SK-N-SH (cell line): ENCODE data around the gene CMPK1. TPM values are rescaled to one million over a fixed set of nuclear protein-coding genes. Genes with fewer than 3 reads are reported as not detected.

Source experiments
- CTCF ChIA-PET: fragments of 300-600, 350-600 bp; formaldehyde crosslinking; extraction: SDS; loops from one replicate; lab custom pipeline; 2021; lab: Yijun Ruan, JAX
- POLR2A ChIA-PET: fragments of 350-600 bp; sonication (Branson Sonifier 250); formaldehyde crosslinking; extraction: SDS; loops from one replicate; lab custom pipeline; 2020; ENCODE audit warnings: antibody characterized with exemption, inconsistent platforms; lab: Yijun Ruan, JAX
- DNase-seq: peaks from one replicate; pipeline ENCODE4 v3.0.0; 2012
- H2AFZ ChIP-seq: fragments of 200-600 bp; sonication (generic); 2 replicates; pipeline ENCODE4 v1.8.1; 2016; ENCODE audit warnings: antibody characterized with exemption, mild to moderate bottlenecking, low read depth
- H3F3A ChIP-seq: fragments of 200-600 bp; sonication (generic); replicated peaks from 2 replicates; pipeline ENCODE3; 2016; ENCODE audit warnings: antibody characterized with exemption, mild to moderate bottlenecking; ENCODE audit not compliant: insufficient read depth
- H3K27ac ChIP-seq, 2 experiments: fragments of 200-500 bp in 1 of 2; fragments of 200-600 bp in 1 of 2; sonication (Bioruptor generic) in 1 of 2; sonication (generic), shearing (Covaris generic) in 1 of 2; 2 replicates each; pipeline versions ENCODE4 v1.5.1 to v1.6.1; 2014 to 2016; ENCODE audit warnings: low read depth in 2 of 2, inconsistent platforms in 1 of 2, low read length in 1 of 2, mild to moderate bottlenecking in 1 of 2, mixed read lengths in 1 of 2
- H3K27me3 ChIP-seq: fragments of 200-600 bp; sonication (generic), shearing (Covaris generic); 2 replicates; pipeline ENCODE4 v1.6.1; 2016; ENCODE audit warnings: mixed run types; ENCODE audit not compliant: insufficient read depth
- H3K36me3 ChIP-seq, 2 experiments: fragments of 200-500 bp in 1 of 2; fragments of 200-600 bp in 1 of 2; sonication (Bioruptor generic) in 1 of 2; sonication (generic) in 1 of 2; replicated peaks in 1 of 2; 2 replicates each; pipeline versions ENCODE3 to v1.5.1; 2014 to 2016; ENCODE audit warnings: low read length in 1 of 2, mild to moderate bottlenecking in 1 of 2; ENCODE audit not compliant: insufficient read depth in 2 of 2, control insufficient read depth in 1 of 2
- H3K4me1 ChIP-seq, 2 experiments: fragments of 200-500 bp in 1 of 2; fragments of 200-600 bp in 1 of 2; sonication (Bioruptor generic) in 1 of 2; sonication (generic), shearing (Covaris generic) in 1 of 2; 2 replicates each; pipeline versions ENCODE4 v1.5.1 to v1.6.1; 2014 to 2016; ENCODE audit warnings: low read depth in 1 of 2, low read length in 1 of 2, mixed run types in 1 of 2; ENCODE audit not compliant: insufficient read depth in 2 of 2, control insufficient read depth in 1 of 2
- H3K4me2 ChIP-seq: fragments of 200-600 bp; sonication (generic), shearing (Covaris generic); 2 replicates; pipeline ENCODE4 v1.6.1; 2017; ENCODE audit warnings: mixed run types
- H3K4me3 ChIP-seq, 2 experiments: fragments of 200-500 bp in 1 of 2; fragments of 200-600 bp in 1 of 2; sonication (Bioruptor generic) in 1 of 2; sonication (generic), shearing (Covaris generic) in 1 of 2; 2 replicates each; pipeline versions ENCODE4 v1.5.1 to v1.8.1; 2014 to 2016; ENCODE audit warnings: low read depth in 2 of 2, inconsistent platforms in 1 of 2, low read length in 1 of 2, mild to moderate bottlenecking in 1 of 2, mixed read lengths in 1 of 2, moderate library complexity in 1 of 2
- H3K79me2 ChIP-seq: fragments of 200-600 bp; sonication (generic); 2 replicates; pipeline ENCODE4 v1.8.1; 2017; ENCODE audit warnings: mild to moderate bottlenecking; ENCODE audit not compliant: insufficient read depth
- H3K9ac ChIP-seq: fragments of 200-600 bp; sonication (generic); 2 replicates; pipeline ENCODE4 v1.6.1; 2017; ENCODE audit warnings: mixed run types
- H3K9me2 ChIP-seq: fragments of 200-600 bp; sonication (generic); 2 replicates; pipeline ENCODE4 v1.6.1; 2017; ENCODE audit warnings: mixed run types
- H3K9me3 ChIP-seq: fragments of 200-600 bp; sonication (generic); 2 replicates; pipeline ENCODE4 v1.6.1; 2017; ENCODE audit warnings: mixed run types, mild to moderate bottlenecking, moderate library complexity
- H4K20me1 ChIP-seq: fragments of 200-600 bp; sonication (generic); 2 replicates; pipeline ENCODE4 v1.6.1; 2017; ENCODE audit warnings: mild to moderate bottlenecking, mixed run types; ENCODE audit not compliant: insufficient read depth
- EZH2phosphoT487 ChIP-seq: fragments of 200-600 bp; sonication (generic); IDR thresholded peaks from 2 replicates; pipeline ENCODE4 v1.6.1; 2017; ENCODE audit warnings: low read depth, mixed run types, mild to moderate bottlenecking, antibody characterized with exemption, moderate library complexity, borderline replicate concordance
- FOSL2 ChIP-seq: IDR thresholded peaks from 2 replicates; pipeline ENCODE4 v1.4.0; 2012; ENCODE audit warnings: low read depth, mild to moderate bottlenecking, moderate library complexity, borderline replicate concordance
- FOXJ3 ChIP-seq: sonication (generic); formaldehyde crosslinking; IDR thresholded peaks from 2 replicates; pipeline ENCODE4 v1.5.1; 2020; ENCODE audit warnings: mild to moderate bottlenecking, missing genetic modification reagents
- GABPA ChIP-seq: IDR thresholded peaks from 2 replicates; pipeline ENCODE4 v1.4.0; 2012; ENCODE audit warnings: low read depth, mild to moderate bottlenecking
- JUND ChIP-seq: IDR thresholded peaks from 2 replicates; pipeline ENCODE4 v1.4.0; 2012
- MAX ChIP-seq: IDR thresholded peaks from 2 replicates; pipeline ENCODE4 v1.4.0; 2012; ENCODE audit warnings: low read depth
- NRF1 ChIP-seq: IDR thresholded peaks from 2 replicates; pipeline ENCODE4 v1.6.1; 2012; ENCODE audit warnings: low read depth, mild to moderate bottlenecking, low read length
- RCOR1 ChIP-seq: fragments of 150-350 bp; IDR thresholded peaks from 2 replicates; pipeline ENCODE4 v1.6.1; 2017; ENCODE audit warnings: antibody characterized with exemption, low read length
- RXRA ChIP-seq: IDR thresholded peaks from 2 replicates; pipeline ENCODE4 v1.4.0; 2012; ENCODE audit warnings: low read depth, mild to moderate bottlenecking, borderline replicate concordance
- SIN3A ChIP-seq: IDR thresholded peaks from 2 replicates; pipeline ENCODE4 v1.6.1; 2012; ENCODE audit warnings: low read depth, mild to moderate bottlenecking, low read length, moderate library complexity, borderline replicate concordance
- TCF12 ChIP-seq: IDR thresholded peaks from 2 replicates; pipeline ENCODE4 v1.4.0; 2012
- TEAD4 ChIP-seq: IDR thresholded peaks from 2 replicates; pipeline ENCODE4 v1.4.0; 2012; ENCODE audit warnings: mild to moderate bottlenecking, borderline replicate concordance; ENCODE audit not compliant: insufficient read depth
- ZBTB33 ChIP-seq: IDR thresholded peaks from 2 replicates; pipeline ENCODE4 v1.4.0; 2012; ENCODE audit warnings: low read depth, borderline replicate concordance
- WGBS: methylation state at CpG from one replicate; pipeline ENCODE4 v1.1.6; 2017; ENCODE audit warnings: low lambda C conversion rate; 5-methylcytosine and 5-hydroxymethylcytosine counted together
- polyA plus RNA-seq, 3 experiments: library from polyadenylated mRNA; depleted of rRNA; stranded (reverse); fragments of >200 nt; gene quantifications; 2 replicates each; pipeline ENCODE4 v1.2.3, GENCODE V29; 2012
- TF ChIP-seq, protein P1 (sequence below): fragments of 150-350 bp; IDR thresholded peaks from 2 replicates; pipeline ENCODE4 v1.6.1; 2016; ENCODE audit warnings: mild to moderate bottlenecking, low read depth, low read length
- TF ChIP-seq, protein P2 (sequence below): IDR thresholded peaks from 2 replicates; pipeline ENCODE4; 2012

The CMPK1 gene
- polyA plus RNA-seq, 1 of the 3 experiments (the other 2 are of a cell fraction) = 17.5 TPM

DNA sequence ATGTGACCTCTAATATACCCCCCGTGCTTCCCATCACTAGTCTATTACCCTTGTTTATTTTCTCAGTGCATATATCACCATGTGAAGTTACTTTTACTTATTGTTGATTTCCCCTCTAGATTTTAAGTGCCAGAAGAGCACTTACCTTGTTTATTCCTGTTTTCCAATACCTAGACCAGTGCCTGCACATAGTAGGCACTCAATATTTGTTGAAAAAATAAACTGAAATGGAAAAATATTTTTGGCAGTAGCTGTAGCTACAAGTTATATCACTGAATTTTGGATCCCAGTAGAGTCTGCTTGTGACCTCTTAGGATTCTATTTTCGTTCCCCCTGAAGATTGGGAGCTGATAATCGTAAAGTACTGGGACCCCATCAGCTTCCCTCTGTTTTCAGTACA is 50.5 kb downstream of the CMPK1 start:
- ChIA-PET CTCF (interaction anchor here (2.0 kb wide), 1 partner anchor 326 kb away, joined by 4 read pairs; no protein-coding TSS in a partner anchor), POLR2A (no interaction called here)
- H3F3A ChIP-seq = peaks cover 6% of the 10 kb centered on the region

More for the DNA sequence above, 50.5 kb downstream of the CMPK1 start:
- Histone ChIP-seq H3K4me3 (no peak overlapping the region), H2AFZ (no peak overlapping the region), H3K4me2 (no peak overlapping the region), H3K4me1 (peaks cover 0 to 10% of the 10 kb centered on the region in 2 experiments; a peak in 1 of 4 replicates), H3K27ac (no peak overlapping the region), H3K9me2 (no peaks in the 10 kb centered on the region), H4K20me1 (0 out of 2 replicates have a peak, but pooled peaks cover 7% of the 10 kb centered on the region), H3K9ac (no peak overlapping the region), H3K36me3 (peaks cover 23 to 26% of the 10 kb centered on the region in 2 experiments), H3K27me3 (no peaks in the 10 kb centered on the region), H3K9me3 (no peaks in the 10 kb centered on the region), H3K79me2 (no peaks in the 10 kb centered on the region)
- 94% methylated on average over 3 of the region's 3 CpGs for WGBS
- TF ChIP-seq RCOR1 = no peak
- TF ChIP-seq FOSL2 = no peak
- TF ChIP-seq MAX = no peak
- TF ChIP-seq RXRA = no peak
- no peak for TF ChIP-seq EZH2phosphoT487
- TF ChIP-seq NRF1 = no peak
- no peak for TF ChIP-seq JUND
- TF ChIP-seq, protein P1, sequence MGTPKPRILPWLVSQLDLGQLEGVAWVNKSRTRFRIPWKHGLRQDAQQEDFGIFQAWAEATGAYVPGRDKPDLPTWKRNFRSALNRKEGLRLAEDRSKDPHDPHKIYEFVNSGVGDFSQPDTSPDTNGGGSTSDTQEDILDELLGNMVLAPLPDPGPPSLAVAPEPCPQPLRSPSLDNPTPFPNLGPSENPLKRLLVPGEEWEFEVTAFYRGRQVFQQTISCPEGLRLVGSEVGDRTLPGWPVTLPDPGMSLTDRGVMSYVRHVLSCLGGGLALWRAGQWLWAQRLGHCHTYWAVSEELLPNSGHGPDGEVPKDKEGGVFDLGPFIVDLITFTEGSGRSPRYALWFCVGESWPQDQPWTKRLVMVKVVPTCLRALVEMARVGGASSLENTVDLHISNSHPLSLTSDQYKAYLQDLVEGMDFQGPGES = no peak
- TF ChIP-seq TEAD4 = no peak
- no peak for TF ChIP-seq SIN3A
- TF ChIP-seq, protein P2, sequence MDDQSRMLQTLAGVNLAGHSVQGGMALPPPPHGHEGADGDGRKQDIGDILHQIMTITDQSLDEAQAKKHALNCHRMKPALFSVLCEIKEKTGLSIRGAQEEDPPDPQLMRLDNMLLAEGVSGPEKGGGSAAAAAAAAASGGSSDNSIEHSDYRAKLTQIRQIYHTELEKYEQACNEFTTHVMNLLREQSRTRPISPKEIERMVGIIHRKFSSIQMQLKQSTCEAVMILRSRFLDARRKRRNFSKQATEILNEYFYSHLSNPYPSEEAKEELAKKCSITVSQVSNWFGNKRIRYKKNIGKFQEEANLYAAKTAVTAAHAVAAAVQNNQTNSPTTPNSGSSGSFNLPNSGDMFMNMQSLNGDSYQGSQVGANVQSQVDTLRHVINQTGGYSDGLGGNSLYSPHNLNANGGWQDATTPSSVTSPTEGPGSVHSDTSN = no peak
- TF ChIP-seq TCF12 = no peak
- no peak for TF ChIP-seq GABPA
- TF ChIP-seq ZBTB33 = no peak
- TF ChIP-seq FOXJ3 (CRISPR knock-in tag) = no peak
- no peak for DNase-seq
